Measurements from ENCODE around the gene NPTN. TPM values are rescaled to one million over a fixed set of nuclear protein-coding genes. Genes with fewer than 3 reads are reported as not detected.

Gene NPTN
- total and polyA plus RNA-seq, 2 donors (not counting 1 experiment from before 2014, with no cell fraction given): 152 to 372 TPM

DNA sequence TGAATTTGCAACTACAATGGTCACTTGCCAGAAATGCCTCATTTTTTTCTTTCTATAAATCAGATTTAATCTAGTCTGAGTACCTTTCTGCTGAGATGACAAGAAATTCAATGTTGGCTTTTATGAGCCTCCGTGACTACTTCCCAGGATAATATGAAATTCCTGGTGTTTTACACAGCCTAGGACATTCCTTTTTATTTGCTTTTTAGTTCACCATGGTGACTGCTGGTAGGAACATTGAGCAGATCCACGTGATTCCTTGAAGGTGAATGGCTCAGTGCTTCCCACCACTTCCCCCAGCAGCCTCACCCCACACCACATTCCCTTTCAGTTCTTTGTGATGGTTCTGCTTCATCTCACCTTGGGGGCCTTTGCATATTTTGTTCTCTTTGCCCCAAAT lies 4.3 kb upstream of the NPTN start:
- peak in 1 of 2 donors; percentile 42 for DNase-seq (ENCODE audit: low read depth in 2 of 2)
- H3K4me3 ChIP-seq (replicated peaks in 1 of 4; ENCODE audit: control extremely low read depth in 1 of 4, insufficient read depth in 1 of 4, low read depth in 3 of 4, low read length in 4 of 4): no peak overlapping the region
- H2AFZ ChIP-seq (ENCODE audit: low read length): no peak overlapping the region
- H3K9ac ChIP-seq (ENCODE audit: insufficient read depth, low read length): no peak overlapping the region
- no peak overlapping the region for H3K27ac ChIP-seq (ENCODE audit: insufficient read depth, low read length)
- no peak overlapping the region for H3K4me2 ChIP-seq (ENCODE audit: extremely low read depth, insufficient read depth, low read length)
- H3K27me3 ChIP-seq (ENCODE audit: control insufficient read depth, insufficient read depth, low read length): peaks cover 2% of the 10 kb centered on the region
- H4K20me1 ChIP-seq (ENCODE audit: control insufficient read depth, extremely low read depth, insufficient read depth, low read length): no peaks in the 10 kb centered on the region
- TF ChIP-seq EZH2 (IDR thresholded peaks at IDR 0.05; ENCODE audit: low read length, missing control alignments): no peak
- TF ChIP-seq, protein P1, sequence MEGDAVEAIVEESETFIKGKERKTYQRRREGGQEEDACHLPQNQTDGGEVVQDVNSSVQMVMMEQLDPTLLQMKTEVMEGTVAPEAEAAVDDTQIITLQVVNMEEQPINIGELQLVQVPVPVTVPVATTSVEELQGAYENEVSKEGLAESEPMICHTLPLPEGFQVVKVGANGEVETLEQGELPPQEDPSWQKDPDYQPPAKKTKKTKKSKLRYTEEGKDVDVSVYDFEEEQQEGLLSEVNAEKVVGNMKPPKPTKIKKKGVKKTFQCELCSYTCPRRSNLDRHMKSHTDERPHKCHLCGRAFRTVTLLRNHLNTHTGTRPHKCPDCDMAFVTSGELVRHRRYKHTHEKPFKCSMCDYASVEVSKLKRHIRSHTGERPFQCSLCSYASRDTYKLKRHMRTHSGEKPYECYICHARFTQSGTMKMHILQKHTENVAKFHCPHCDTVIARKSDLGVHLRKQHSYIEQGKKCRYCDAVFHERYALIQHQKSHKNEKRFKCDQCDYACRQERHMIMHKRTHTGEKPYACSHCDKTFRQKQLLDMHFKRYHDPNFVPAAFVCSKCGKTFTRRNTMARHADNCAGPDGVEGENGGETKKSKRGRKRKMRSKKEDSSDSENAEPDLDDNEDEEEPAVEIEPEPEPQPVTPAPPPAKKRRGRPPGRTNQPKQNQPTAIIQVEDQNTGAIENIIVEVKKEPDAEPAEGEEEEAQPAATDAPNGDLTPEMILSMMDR (conservative IDR thresholded peaks at IDR 0.05 in 1 of 2, IDR thresholded peaks at IDR 0.05 in 1 of 2; ENCODE audit: low read depth in 1 of 2, low read length in 2 of 2): no peak
- H3K4me1 ChIP-seq (ENCODE audit: control insufficient read depth, extremely low read depth, insufficient read depth, low read length): peaks cover 10% of the 10 kb centered on the region
- H3K9me3 ChIP-seq (ENCODE audit: control insufficient read depth, insufficient read depth, low read depth, low read length): no peaks in the 10 kb centered on the region
- H3K36me3 ChIP-seq (ENCODE audit: control insufficient read depth, insufficient read depth, low read length): no peaks in the 10 kb centered on the region
- peaks cover 3% of the 10 kb centered on the region for H3K79me2 ChIP-seq (ENCODE audit: control insufficient read depth, insufficient read depth, low read length)

DNA sequence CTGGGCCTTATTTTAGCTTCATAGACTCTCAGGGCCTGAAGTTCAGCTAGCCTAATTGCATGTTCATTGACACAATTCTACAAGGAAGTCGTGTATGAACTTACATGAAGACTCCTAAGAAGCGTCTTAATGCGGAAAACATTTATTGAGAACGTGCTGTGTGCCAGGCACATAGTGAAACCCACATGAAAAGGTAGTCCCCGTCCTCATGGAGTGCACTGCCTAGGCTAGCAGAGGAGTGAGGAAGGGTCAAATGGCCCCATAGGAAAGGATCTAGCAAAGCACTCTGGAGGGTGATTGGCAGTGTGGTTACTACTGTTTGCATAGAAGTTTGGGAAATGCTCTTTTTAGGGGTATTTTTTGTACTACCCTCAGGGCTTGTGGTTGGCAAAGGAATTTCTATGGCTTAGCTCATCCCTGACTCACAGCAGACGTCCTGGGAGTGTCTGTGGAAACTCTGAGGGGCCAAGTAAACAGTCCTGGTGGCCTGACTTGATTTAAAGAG lies 854 bp upstream of the NPTN start:
- no peak overlapping the region for H2AFZ ChIP-seq (ENCODE audit: low read length)
- TF ChIP-seq, protein P1 (conservative IDR thresholded peaks at IDR 0.05 in 1 of 2, IDR thresholded peaks at IDR 0.05 in 1 of 2; ENCODE audit: low read depth in 1 of 2, low read length in 2 of 2): no peak
- no peak for TF ChIP-seq EZH2 (IDR thresholded peaks at IDR 0.05; ENCODE audit: low read length, missing control alignments)
- H3K36me3 ChIP-seq (ENCODE audit: control insufficient read depth, insufficient read depth, low read length): no peaks in the 10 kb centered on the region
- H3K27me3 ChIP-seq (ENCODE audit: control insufficient read depth, insufficient read depth, low read length): no peaks in the 10 kb centered on the region
- no peaks in the 10 kb centered on the region for H3K9me3 ChIP-seq (ENCODE audit: control insufficient read depth, insufficient read depth, low read depth, low read length)
- H4K20me1 ChIP-seq (ENCODE audit: control insufficient read depth, extremely low read depth, insufficient read depth, low read length): no peaks in the 10 kb centered on the region
- H3K79me2 ChIP-seq (ENCODE audit: control insufficient read depth, insufficient read depth, low read length): peaks cover 38% of the 10 kb centered on the region
- H3K4me2 ChIP-seq (ENCODE audit: extremely low read depth, insufficient read depth, low read length): peak overlapping the region; percentile 84
- peak; percentile 93 to 94 for DNase-seq (ENCODE audit: low read depth in 2 of 2)
- peaks cover 15% of the 10 kb centered on the region for H3K4me1 ChIP-seq (ENCODE audit: control insufficient read depth, extremely low read depth, insufficient read depth, low read length)
- H3K27ac ChIP-seq (ENCODE audit: insufficient read depth, low read length): peak overlapping the region; percentile 93
- H3K9ac ChIP-seq (ENCODE audit: insufficient read depth, low read length): peak overlapping the region; percentile 51
- H3K4me3 ChIP-seq (replicated peaks in 1 of 4; ENCODE audit: control extremely low read depth in 1 of 4, insufficient read depth in 1 of 4, low read depth in 3 of 4, low read length in 4 of 4): peak overlapping the region in 2 of 4 experiments; percentile 47 to 51

DNA sequence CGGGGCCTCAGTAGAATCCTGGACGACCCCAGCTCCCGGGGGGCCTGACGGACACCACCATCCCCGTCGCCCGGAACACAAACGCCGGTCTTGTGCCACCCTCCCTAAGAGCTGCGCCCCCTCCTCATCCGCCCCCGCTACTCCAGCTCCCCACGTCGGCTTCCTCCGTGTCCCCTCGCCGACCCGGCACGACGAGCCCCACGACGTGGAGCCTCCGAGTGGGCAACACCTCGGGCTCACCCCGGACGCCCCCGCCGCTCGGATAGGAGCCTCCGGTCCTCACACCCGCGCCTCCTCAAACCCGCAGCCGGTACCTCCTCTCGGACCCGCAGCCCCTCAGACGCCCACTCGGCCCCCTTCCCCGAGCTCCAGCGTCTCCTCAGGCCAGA lies 525 bp downstream of the NPTN start:
- H3K27me3 ChIP-seq (ENCODE audit: control insufficient read depth, insufficient read depth, low read length): no peaks in the 10 kb centered on the region
- peaks cover 50% of the 10 kb centered on the region for H3K79me2 ChIP-seq (ENCODE audit: control insufficient read depth, insufficient read depth, low read length)
- H3K36me3 ChIP-seq (ENCODE audit: control insufficient read depth, insufficient read depth, low read length): no peaks in the 10 kb centered on the region
- H2AFZ ChIP-seq (ENCODE audit: low read length): no peak overlapping the region
- no peaks in the 10 kb centered on the region for H4K20me1 ChIP-seq (ENCODE audit: control insufficient read depth, extremely low read depth, insufficient read depth, low read length)
- peak overlapping the region; percentile 70 to 93 (median 78) for H3K4me3 ChIP-seq (replicated peaks in 1 of 4; ENCODE audit: control extremely low read depth in 1 of 4, insufficient read depth in 1 of 4, low read depth in 3 of 4, low read length in 4 of 4)
- no peak for DNase-seq (ENCODE audit: low read depth in 2 of 2)
- H3K9ac ChIP-seq (ENCODE audit: insufficient read depth, low read length): peak overlapping the region; percentile 89
- no peaks in the 10 kb centered on the region for H3K9me3 ChIP-seq (ENCODE audit: control insufficient read depth, insufficient read depth, low read depth, low read length)
- peak overlapping the region; percentile 95 for H3K4me2 ChIP-seq (ENCODE audit: extremely low read depth, insufficient read depth, low read length)
- H3K4me1 ChIP-seq (ENCODE audit: control insufficient read depth, extremely low read depth, insufficient read depth, low read length): peaks cover 18% of the 10 kb centered on the region
- peak overlapping the region; percentile 79 for H3K27ac ChIP-seq (ENCODE audit: insufficient read depth, low read length)
- no peak for TF ChIP-seq EZH2 (IDR thresholded peaks at IDR 0.05; ENCODE audit: low read length, missing control alignments)
- TF ChIP-seq, protein P1 (conservative IDR thresholded peaks at IDR 0.05 in 1 of 2, IDR thresholded peaks at IDR 0.05 in 1 of 2; ENCODE audit: low read depth in 1 of 2, low read length in 2 of 2): no peak
